ENCODE data around the gene HDAC1. TPM values are rescaled to one million over a fixed set of nuclear protein-coding genes. Genes with fewer than 3 reads are reported as not detected.

Gene HDAC1
- total RNA-seq, 1 donor from 2014 or later: 37.6 TPM

- no peaks in the 10 kb centered on the region for H3K27me3 ChIP-seq (ENCODE audit: control insufficient read depth in 3 of 3, insufficient read depth in 3 of 3, low read length in 3 of 3)
- no peak overlapping the region for H3K27ac ChIP-seq (ENCODE audit: low read depth, low read length)
- peaks cover 12 to 19% (median 12%) of the 10 kb centered on the region in 3 donors for H3K36me3 ChIP-seq (ENCODE audit: control insufficient read depth in 3 of 3, insufficient read depth in 3 of 3, low read length in 3 of 3)
- no peak overlapping the region for H3K9ac ChIP-seq (ENCODE audit: low read depth in 1 of 3, low read length in 3 of 3)
- H3K4me3 ChIP-seq (ENCODE audit: low read length in 3 of 3): no peak overlapping the region
- H3K4me1 ChIP-seq (ENCODE audit: control insufficient read depth in 3 of 3, insufficient read depth in 3 of 3, low read length in 3 of 3): no peaks in the 10 kb centered on the region
- H3K9me3 ChIP-seq (ENCODE audit: control insufficient read depth in 3 of 3, low read length in 3 of 3): no peaks in the 10 kb centered on the region
Measured at GRCh38 chr1:32303358-32303757, 11.5 kb downstream of the HDAC1 start.

GRCh38 chr1:32303997-32304622 lies 12.2 kb downstream of the HDAC1 start:
- no peak overlapping the region for H3K4me3 ChIP-seq (ENCODE audit: low read length in 3 of 3)
- no peak overlapping the region for H3K27ac ChIP-seq (ENCODE audit: low read depth, low read length)
- peaks cover 12 to 19% (median 12%) of the 10 kb centered on the region in 3 donors for H3K36me3 ChIP-seq (ENCODE audit: control insufficient read depth in 3 of 3, insufficient read depth in 3 of 3, low read length in 3 of 3)

GRCh38 chr1:32305310-32305709 lies 13.4 kb downstream of the HDAC1 start:
- no peaks in the 10 kb centered on the region for H3K27me3 ChIP-seq (ENCODE audit: control insufficient read depth in 3 of 3, insufficient read depth in 3 of 3, low read length in 3 of 3)
- no peak overlapping the region for H3K4me3 ChIP-seq (ENCODE audit: low read length in 3 of 3)
- H3K36me3 ChIP-seq (ENCODE audit: control insufficient read depth in 3 of 3, insufficient read depth in 3 of 3, low read length in 3 of 3): peaks cover 12 to 19% (median 12%) of the 10 kb centered on the region in 3 donors
- H3K27ac ChIP-seq (ENCODE audit: low read depth, low read length): no peak overlapping the region
- H3K4me1 ChIP-seq (ENCODE audit: control insufficient read depth in 3 of 3, insufficient read depth in 3 of 3, low read length in 3 of 3): peaks cover 0 to 4% (median 0%) of the 10 kb centered on the region in 3 donors
- H3K9ac ChIP-seq (ENCODE audit: low read depth in 1 of 3, low read length in 3 of 3): no peak overlapping the region
- no peaks in the 10 kb centered on the region for H3K9me3 ChIP-seq (ENCODE audit: control insufficient read depth in 3 of 3, low read length in 3 of 3)

More at GRCh38 chr1:32303997-32304622, 12.2 kb downstream of the HDAC1 start:
- Histone ChIP-seq H3K27me3 (ENCODE audit: control insufficient read depth in 3 of 3, insufficient read depth in 3 of 3, low read length in 3 of 3) (no peaks in the 10 kb centered on the region), H3K4me1 (ENCODE audit: control insufficient read depth in 3 of 3, insufficient read depth in 3 of 3, low read length in 3 of 3) (no peaks in the 10 kb centered on the region), H3K9ac (ENCODE audit: low read depth in 1 of 3, low read length in 3 of 3) (no peak overlapping the region), H3K9me3 (ENCODE audit: control insufficient read depth in 3 of 3, low read length in 3 of 3) (no peaks in the 10 kb centered on the region)

GRCh38 chr1:32307324-32307723 lies 15.4 kb downstream of the HDAC1 start:
- Histone ChIP-seq H3K4me1 (ENCODE audit: control insufficient read depth in 3 of 3, insufficient read depth in 3 of 3, low read length in 3 of 3) (peaks cover 0 to 8% (median 0%) of the 10 kb centered on the region in 3 donors), H3K36me3 (ENCODE audit: control insufficient read depth in 3 of 3, insufficient read depth in 3 of 3, low read length in 3 of 3) (peaks cover 12 to 19% (median 12%) of the 10 kb centered on the region in 3 donors), H3K27me3 (ENCODE audit: control insufficient read depth in 3 of 3, insufficient read depth in 3 of 3, low read length in 3 of 3) (no peaks in the 10 kb centered on the region), H3K9me3 (ENCODE audit: control insufficient read depth in 3 of 3, low read length in 3 of 3) (no peaks in the 10 kb centered on the region), H3K4me3 (ENCODE audit: low read length in 3 of 3) (no peak overlapping the region), H3K27ac (ENCODE audit: low read depth, low read length) (no peak overlapping the region), H3K9ac (ENCODE audit: low read depth in 1 of 3, low read length in 3 of 3) (no peak overlapping the region)

GRCh38 chr1:32309960-32310359 lies 18.1 kb downstream of the HDAC1 start:
- no peak overlapping the region for H3K4me3 ChIP-seq (ENCODE audit: low read length in 3 of 3)
- H3K36me3 ChIP-seq (ENCODE audit: control insufficient read depth in 3 of 3, insufficient read depth in 3 of 3, low read length in 3 of 3): peaks cover 0 to 3% (median 0%) of the 10 kb centered on the region in 3 donors
- H3K4me1 ChIP-seq (ENCODE audit: control insufficient read depth in 3 of 3, insufficient read depth in 3 of 3, low read length in 3 of 3): peaks cover 0 to 8% (median 0%) of the 10 kb centered on the region in 3 donors
- no peaks in the 10 kb centered on the region for H3K27me3 ChIP-seq (ENCODE audit: control insufficient read depth in 3 of 3, insufficient read depth in 3 of 3, low read length in 3 of 3)
- H3K9me3 ChIP-seq (ENCODE audit: control insufficient read depth in 3 of 3, low read length in 3 of 3): no peaks in the 10 kb centered on the region
- no peak overlapping the region for H3K27ac ChIP-seq (ENCODE audit: low read depth, low read length)
- no peak overlapping the region for H3K9ac ChIP-seq (ENCODE audit: low read depth in 1 of 3, low read length in 3 of 3)

GRCh38 chr1:32311709-32312393 lies 20.0 kb downstream of the HDAC1 start:
- H3K4me3 ChIP-seq (ENCODE audit: low read length in 3 of 3): no peak overlapping the region
- no peak overlapping the region for H3K27ac ChIP-seq (ENCODE audit: low read depth, low read length)
- no peaks in the 10 kb centered on the region for H3K27me3 ChIP-seq (ENCODE audit: control insufficient read depth in 3 of 3, insufficient read depth in 3 of 3, low read length in 3 of 3)
- no peaks in the 10 kb centered on the region for H3K9me3 ChIP-seq (ENCODE audit: control insufficient read depth in 3 of 3, low read length in 3 of 3)
- peaks cover 0 to 8% (median 0%) of the 10 kb centered on the region in 3 donors for H3K4me1 ChIP-seq (ENCODE audit: control insufficient read depth in 3 of 3, insufficient read depth in 3 of 3, low read length in 3 of 3)
- H3K9ac ChIP-seq (ENCODE audit: low read depth in 1 of 3, low read length in 3 of 3): no peak overlapping the region
- H3K36me3 ChIP-seq (ENCODE audit: control insufficient read depth in 3 of 3, insufficient read depth in 3 of 3, low read length in 3 of 3): no peaks in the 10 kb centered on the region

- H3K4me1 ChIP-seq (ENCODE audit: control insufficient read depth in 3 of 3, insufficient read depth in 3 of 3, low read length in 3 of 3): no peaks in the 10 kb centered on the region
- peak overlapping the region in 1 of 3 donors; percentile 19 for H3K9ac ChIP-seq (ENCODE audit: low read depth in 1 of 3, low read length in 3 of 3)
- no peaks in the 10 kb centered on the region for H3K27me3 ChIP-seq (ENCODE audit: control insufficient read depth in 3 of 3, insufficient read depth in 3 of 3, low read length in 3 of 3)
- H3K9me3 ChIP-seq (ENCODE audit: control insufficient read depth in 3 of 3, low read length in 3 of 3): no peaks in the 10 kb centered on the region
- no peak overlapping the region for H3K27ac ChIP-seq (ENCODE audit: low read depth, low read length)
- peaks cover 4 to 11% (median 9%) of the 10 kb centered on the region in 3 donors for H3K36me3 ChIP-seq (ENCODE audit: control insufficient read depth in 3 of 3, insufficient read depth in 3 of 3, low read length in 3 of 3)
- no peak overlapping the region for H3K4me3 ChIP-seq (ENCODE audit: low read length in 3 of 3)
Measured at GRCh38 chr1:32316903-32317277, 25.0 kb downstream of the HDAC1 start.

GRCh38 chr1:32318127-32318869 lies 26.4 kb downstream of the HDAC1 start:
- Histone ChIP-seq H3K4me3 (ENCODE audit: low read length in 3 of 3) (no peak overlapping the region), H3K4me1 (ENCODE audit: control insufficient read depth in 3 of 3, insufficient read depth in 3 of 3, low read length in 3 of 3) (no peaks in the 10 kb centered on the region), H3K27me3 (ENCODE audit: control insufficient read depth in 3 of 3, insufficient read depth in 3 of 3, low read length in 3 of 3) (no peaks in the 10 kb centered on the region), H3K27ac (ENCODE audit: low read depth, low read length) (no peak overlapping the region), H3K9me3 (ENCODE audit: control insufficient read depth in 3 of 3, low read length in 3 of 3) (no peaks in the 10 kb centered on the region), H3K9ac (ENCODE audit: low read depth in 1 of 3, low read length in 3 of 3) (no peak overlapping the region), H3K36me3 (ENCODE audit: control insufficient read depth in 3 of 3, insufficient read depth in 3 of 3, low read length in 3 of 3) (peaks cover 4 to 12% (median 11%) of the 10 kb centered on the region in 3 donors)

GRCh38 chr1:32321712-32322291 lies 29.9 kb downstream of the HDAC1 start:
- H3K27ac ChIP-seq (ENCODE audit: low read depth, low read length): no peak overlapping the region
- no peaks in the 10 kb centered on the region for H3K4me1 ChIP-seq (ENCODE audit: control insufficient read depth in 3 of 3, insufficient read depth in 3 of 3, low read length in 3 of 3)
- no peak overlapping the region for H3K9ac ChIP-seq (ENCODE audit: low read depth in 1 of 3, low read length in 3 of 3)
- H3K36me3 ChIP-seq (ENCODE audit: control insufficient read depth in 3 of 3, insufficient read depth in 3 of 3, low read length in 3 of 3): peaks cover 7 to 13% (median 12%) of the 10 kb centered on the region in 3 donors
- no peak overlapping the region for H3K4me3 ChIP-seq (ENCODE audit: low read length in 3 of 3)
- no peaks in the 10 kb centered on the region for H3K9me3 ChIP-seq (ENCODE audit: control insufficient read depth in 3 of 3, low read length in 3 of 3)
- no peaks in the 10 kb centered on the region for H3K27me3 ChIP-seq (ENCODE audit: control insufficient read depth in 3 of 3, insufficient read depth in 3 of 3, low read length in 3 of 3)
